Esophagus muscularis mucosa (tissue), 3 donors: ENCODE results near the gene ZBTB46.

ENCODE experiments used
- POLR2A ChIP-seq: fragments of 450-650 bp; IDR thresholded peaks from one replicate; pipeline ENCODE4 v1.6.1; 2017; ENCODE audit warnings: antibody characterized with exemption, moderate library complexity, mild to moderate bottlenecking, low read depth
- TF ChIP-seq, protein P1 (sequence below), 3 experiments: fragments of 200-600 bp in 2 of 3; fragments of 450-650 bp in 1 of 3; sonication (generic) in 2 of 3; IDR thresholded peaks; one replicate each; pipeline ENCODE4 v1.5.1; 2017 to 2019; ENCODE audit warnings: antibody characterized with exemption in 3 of 3, mild to moderate bottlenecking in 2 of 3, moderate library complexity in 1 of 3

DNA sequence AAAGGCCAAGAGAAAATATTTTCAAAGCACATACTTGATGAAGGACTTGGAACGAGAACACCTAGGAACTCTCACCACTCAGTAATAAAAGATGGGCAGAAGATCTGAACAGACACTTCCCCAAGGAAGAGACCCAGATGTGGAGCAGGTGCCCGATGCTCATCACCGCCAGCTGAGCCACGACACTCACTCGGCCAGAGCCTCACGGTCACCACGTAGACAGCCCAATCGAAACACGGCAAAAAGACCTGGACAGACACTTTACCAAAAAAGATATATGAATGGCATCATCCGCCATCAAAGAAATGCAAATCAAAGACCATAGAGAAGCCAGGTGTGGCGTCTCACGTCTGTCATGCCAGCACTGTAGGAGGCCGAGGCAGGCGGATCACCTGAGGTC is 49.9 kb downstream of the ZBTB46 start:
- TF ChIP-seq, protein P1, sequence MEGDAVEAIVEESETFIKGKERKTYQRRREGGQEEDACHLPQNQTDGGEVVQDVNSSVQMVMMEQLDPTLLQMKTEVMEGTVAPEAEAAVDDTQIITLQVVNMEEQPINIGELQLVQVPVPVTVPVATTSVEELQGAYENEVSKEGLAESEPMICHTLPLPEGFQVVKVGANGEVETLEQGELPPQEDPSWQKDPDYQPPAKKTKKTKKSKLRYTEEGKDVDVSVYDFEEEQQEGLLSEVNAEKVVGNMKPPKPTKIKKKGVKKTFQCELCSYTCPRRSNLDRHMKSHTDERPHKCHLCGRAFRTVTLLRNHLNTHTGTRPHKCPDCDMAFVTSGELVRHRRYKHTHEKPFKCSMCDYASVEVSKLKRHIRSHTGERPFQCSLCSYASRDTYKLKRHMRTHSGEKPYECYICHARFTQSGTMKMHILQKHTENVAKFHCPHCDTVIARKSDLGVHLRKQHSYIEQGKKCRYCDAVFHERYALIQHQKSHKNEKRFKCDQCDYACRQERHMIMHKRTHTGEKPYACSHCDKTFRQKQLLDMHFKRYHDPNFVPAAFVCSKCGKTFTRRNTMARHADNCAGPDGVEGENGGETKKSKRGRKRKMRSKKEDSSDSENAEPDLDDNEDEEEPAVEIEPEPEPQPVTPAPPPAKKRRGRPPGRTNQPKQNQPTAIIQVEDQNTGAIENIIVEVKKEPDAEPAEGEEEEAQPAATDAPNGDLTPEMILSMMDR (IDR thresholded peaks at IDR 0.05) = no peak
- no peak for TF ChIP-seq POLR2A
